Panc1 (cell line): ENCODE results near the gene ATP1A1. TPM values are rescaled to one million over a fixed set of nuclear protein-coding genes. Genes with fewer than 3 reads are reported as not detected.

Source experiments
- ATAC-seq: fragments of 200-7000 bp; cut with Tn5 transposase; 2 replicates; pipeline ENCODE4 v1.9.1; 2020; ENCODE audit warnings: mild to moderate bottlenecking, moderate library complexity
- BruUV-seq: library from RNA; stranded (reverse); fragments of 400-500 nt; replicated peaks from 2 replicates; lab custom pipeline; 2021; lab: Mats Ljungman, UMichigan
- CTCF ChIA-PET: fragments of 300-600 bp; sonication (Branson Sonifier 250); formaldehyde crosslinking; loops from one replicate; lab custom pipeline; 2022; ENCODE audit warnings: antibody characterized with exemption; lab: Charles Lee
- POLR2A ChIA-PET: fragments of 300-600 bp; sonication (Branson Sonifier 250); formaldehyde crosslinking; loops from one replicate; lab custom pipeline; 2022; ENCODE audit warnings: antibody characterized with exemption; lab: Charles Lee
- DNase-seq: peaks from one replicate; pipeline ENCODE4 v3.0.0-alpha.2; 2010; ENCODE audit warnings: low read depth, low spot score
- H3K27ac ChIP-seq: 2 replicates; pipeline ENCODE4 v1.5.1; 2011; ENCODE audit warnings: mild to moderate bottlenecking, low read length, inconsistent platforms
- H3K27me3 ChIP-seq: fragments of 200-500 bp; sonication (Bioruptor generic); 2 replicates; pipeline ENCODE4 v1.6.0; 2014; ENCODE audit warnings: low read length, inconsistent platforms; ENCODE audit not compliant: control insufficient read depth, insufficient read depth
- H3K36me3 ChIP-seq: fragments of 200-500 bp; sonication (Bioruptor generic); 2 replicates; pipeline ENCODE4 v1.5.1; 2014; ENCODE audit warnings: inconsistent platforms, mild to moderate bottlenecking, low read length, moderate library complexity; ENCODE audit not compliant: control insufficient read depth, insufficient read depth
- H3K4me1 ChIP-seq: 2 replicates; pipeline ENCODE4 v1.5.1; 2011; ENCODE audit warnings: inconsistent platforms, mild to moderate bottlenecking, low read length, moderate library complexity; ENCODE audit not compliant: control insufficient read depth, insufficient read depth
- H3K4me3 ChIP-seq, 2 experiments: 2 replicates each; pipeline ENCODE4 v1.5.1; 2011 to 2012; ENCODE audit warnings: low read depth in 2 of 2, low read length in 2 of 2, mild to moderate bottlenecking in 2 of 2, inconsistent platforms in 1 of 2, moderate library complexity in 1 of 2
- H3K9me3 ChIP-seq: fragments of 200-500 bp; sonication (Bioruptor generic); 2 replicates; pipeline ENCODE4 v1.5.1; 2014; ENCODE audit warnings: low read depth, mild to moderate bottlenecking, inconsistent platforms, low read length, moderate library complexity; ENCODE audit not compliant: control insufficient read depth, insufficient read depth
- POLR2AphosphoS5 ChIP-seq: IDR thresholded peaks from 2 replicates; pipeline ENCODE4 v1.6.1; 2012; ENCODE audit warnings: mild to moderate bottlenecking, low read depth, low read length, moderate library complexity
- SIN3A ChIP-seq: IDR thresholded peaks from 2 replicates; pipeline ENCODE4 v1.6.1; 2012; ENCODE audit warnings: low read depth, mild to moderate bottlenecking, low read length, moderate library complexity, borderline replicate concordance; ENCODE audit not compliant: insufficient read depth
- TCF7L2 ChIP-seq: IDR thresholded peaks from 2 replicates; pipeline ENCODE4 v1.6.1; 2011; ENCODE audit warnings: mild to moderate bottlenecking, low read depth, low read length, inconsistent platforms
- in situ Hi-C: cut with HindIII; loops from 2 replicates; pipeline ENCODE4 v1.10.0; 2016; ENCODE audit warnings: low sequenced_read_pairs, low pct_unique_long_range_greater_than_20kb
- intact Hi-C: fragments of 100-400 bp; cut with micrococcal nuclease; formaldehyde crosslinking; loops from one replicate; pipeline ENCODE4 v1.10.0; 2022; ENCODE audit not compliant: unreplicated experiment
- total RNA-seq: library from RNA; stranded (reverse); gene quantifications from one replicate; pipeline ENCODE4 v1.2.1, GENCODE V29; 2021; ENCODE audit not compliant: unreplicated experiment
- TF ChIP-seq, protein P1 (sequence below), 2 experiments: IDR thresholded peaks; 2 replicates each; pipeline ENCODE4 v1.6.1; 2011 to 2012; ENCODE audit warnings: low read depth in 2 of 2, control low read depth in 1 of 2, low read length in 1 of 2, mild to moderate bottlenecking in 1 of 2, moderate library complexity in 1 of 2; ENCODE audit not compliant: insufficient read depth in 1 of 2
- TF ChIP-seq, protein P2 (sequence below): fragments of 450-650 bp; IDR thresholded peaks from 2 replicates; pipeline ENCODE4 v1.5.1; 2017; ENCODE audit warnings: mild to moderate bottlenecking

ATP1A1 gene
- total RNA-seq, 1 experiment from 2014 or later, result 131 TPM

DNA sequence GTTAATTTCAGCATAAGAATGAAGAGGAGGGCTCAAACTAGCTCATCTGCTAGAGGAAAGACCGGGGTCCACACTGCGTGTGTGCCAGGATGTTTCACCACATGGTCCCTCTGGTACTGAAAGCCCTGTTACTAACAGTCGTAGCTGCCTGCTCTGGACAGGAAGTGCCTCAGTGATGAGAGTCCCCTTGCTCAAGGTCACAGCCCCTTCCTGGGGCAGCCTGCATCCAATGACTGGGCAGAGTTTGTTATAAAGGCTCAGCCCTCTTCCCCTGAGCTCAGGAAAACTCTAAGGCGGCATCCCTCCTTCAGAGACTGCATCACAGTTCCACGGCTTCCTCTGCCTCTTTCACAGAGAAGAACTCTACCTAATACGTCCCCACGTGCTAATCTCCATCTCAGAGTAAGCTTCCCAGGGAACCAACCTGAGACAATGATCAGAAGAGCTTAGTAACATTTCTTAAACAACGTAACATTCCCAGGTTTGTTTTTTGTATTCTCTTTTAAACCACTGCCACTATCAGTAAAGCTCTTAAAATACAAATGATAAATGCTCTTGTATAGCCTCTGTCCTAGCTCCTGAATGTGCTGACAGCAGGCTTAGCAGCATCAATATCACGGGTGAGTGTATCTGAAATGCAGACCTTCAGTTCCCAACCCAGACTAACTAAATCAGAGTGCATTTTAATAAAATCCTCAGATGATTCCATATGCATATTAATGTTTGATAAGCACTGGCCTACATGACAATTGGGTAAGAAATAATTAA is 38.0 kb upstream of the ATP1A1 start:
- in situ Hi-C loops, result no loop called here
- BruUV-seq, result no TSS peak
- Histone ChIP-seq H3K9me3 (no peaks in the 10 kb centered on the region), H3K36me3 (no peaks in the 10 kb centered on the region), H3K4me3 (no peak overlapping the region), H3K27ac (no peak overlapping the region), H3K4me1 (no peaks in the 10 kb centered on the region), H3K27me3 (no peaks in the 10 kb centered on the region)
- TF ChIP-seq, protein P1, sequence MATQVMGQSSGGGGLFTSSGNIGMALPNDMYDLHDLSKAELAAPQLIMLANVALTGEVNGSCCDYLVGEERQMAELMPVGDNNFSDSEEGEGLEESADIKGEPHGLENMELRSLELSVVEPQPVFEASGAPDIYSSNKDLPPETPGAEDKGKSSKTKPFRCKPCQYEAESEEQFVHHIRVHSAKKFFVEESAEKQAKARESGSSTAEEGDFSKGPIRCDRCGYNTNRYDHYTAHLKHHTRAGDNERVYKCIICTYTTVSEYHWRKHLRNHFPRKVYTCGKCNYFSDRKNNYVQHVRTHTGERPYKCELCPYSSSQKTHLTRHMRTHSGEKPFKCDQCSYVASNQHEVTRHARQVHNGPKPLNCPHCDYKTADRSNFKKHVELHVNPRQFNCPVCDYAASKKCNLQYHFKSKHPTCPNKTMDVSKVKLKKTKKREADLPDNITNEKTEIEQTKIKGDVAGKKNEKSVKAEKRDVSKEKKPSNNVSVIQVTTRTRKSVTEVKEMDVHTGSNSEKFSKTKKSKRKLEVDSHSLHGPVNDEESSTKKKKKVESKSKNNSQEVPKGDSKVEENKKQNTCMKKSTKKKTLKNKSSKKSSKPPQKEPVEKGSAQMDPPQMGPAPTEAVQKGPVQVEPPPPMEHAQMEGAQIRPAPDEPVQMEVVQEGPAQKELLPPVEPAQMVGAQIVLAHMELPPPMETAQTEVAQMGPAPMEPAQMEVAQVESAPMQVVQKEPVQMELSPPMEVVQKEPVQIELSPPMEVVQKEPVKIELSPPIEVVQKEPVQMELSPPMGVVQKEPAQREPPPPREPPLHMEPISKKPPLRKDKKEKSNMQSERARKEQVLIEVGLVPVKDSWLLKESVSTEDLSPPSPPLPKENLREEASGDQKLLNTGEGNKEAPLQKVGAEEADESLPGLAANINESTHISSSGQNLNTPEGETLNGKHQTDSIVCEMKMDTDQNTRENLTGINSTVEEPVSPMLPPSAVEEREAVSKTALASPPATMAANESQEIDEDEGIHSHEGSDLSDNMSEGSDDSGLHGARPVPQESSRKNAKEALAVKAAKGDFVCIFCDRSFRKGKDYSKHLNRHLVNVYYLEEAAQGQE (IDR thresholded peaks at IDR 0.05; ENCODE audit: insufficient read depth in 1 of 2, low read depth in 2 of 2, low read length in 1 of 2), result no peak
- TF ChIP-seq, protein P2, sequence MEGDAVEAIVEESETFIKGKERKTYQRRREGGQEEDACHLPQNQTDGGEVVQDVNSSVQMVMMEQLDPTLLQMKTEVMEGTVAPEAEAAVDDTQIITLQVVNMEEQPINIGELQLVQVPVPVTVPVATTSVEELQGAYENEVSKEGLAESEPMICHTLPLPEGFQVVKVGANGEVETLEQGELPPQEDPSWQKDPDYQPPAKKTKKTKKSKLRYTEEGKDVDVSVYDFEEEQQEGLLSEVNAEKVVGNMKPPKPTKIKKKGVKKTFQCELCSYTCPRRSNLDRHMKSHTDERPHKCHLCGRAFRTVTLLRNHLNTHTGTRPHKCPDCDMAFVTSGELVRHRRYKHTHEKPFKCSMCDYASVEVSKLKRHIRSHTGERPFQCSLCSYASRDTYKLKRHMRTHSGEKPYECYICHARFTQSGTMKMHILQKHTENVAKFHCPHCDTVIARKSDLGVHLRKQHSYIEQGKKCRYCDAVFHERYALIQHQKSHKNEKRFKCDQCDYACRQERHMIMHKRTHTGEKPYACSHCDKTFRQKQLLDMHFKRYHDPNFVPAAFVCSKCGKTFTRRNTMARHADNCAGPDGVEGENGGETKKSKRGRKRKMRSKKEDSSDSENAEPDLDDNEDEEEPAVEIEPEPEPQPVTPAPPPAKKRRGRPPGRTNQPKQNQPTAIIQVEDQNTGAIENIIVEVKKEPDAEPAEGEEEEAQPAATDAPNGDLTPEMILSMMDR, result no peak
- TF ChIP-seq TCF7L2, result no peak
- no peak for TF ChIP-seq POLR2AphosphoS5
- TF ChIP-seq SIN3A, result no peak
- DNase-seq, result no peak
- intact Hi-C loops, result no loop called here
- ChIA-PET POLR2A (no interaction called here), CTCF (no interaction called here)
- ATAC-seq, result no peak

GRCh38 chr1:116335850-116336624 is 37.0 kb upstream of the ATP1A1 start:
- Histone ChIP-seq H3K4me1 (no peaks in the 10 kb centered on the region), H3K27ac (no peak overlapping the region), H3K4me3 (no peak overlapping the region), H3K27me3 (no peaks in the 10 kb centered on the region), H3K9me3 (no peaks in the 10 kb centered on the region), H3K36me3 (no peaks in the 10 kb centered on the region)
- DNase-seq, result no peak
- in situ Hi-C loops (no loop called here), intact Hi-C loops (no loop called here)
- CTCF ChIA-PET, result no interaction called here
- no peak for ATAC-seq
- BruUV-seq, result no TSS peak
- TF ChIP-seq TCF7L2 (no peak), POLR2AphosphoS5 (no peak), SIN3A (no peak)
- TF ChIP-seq, protein P1 (IDR thresholded peaks at IDR 0.05; ENCODE audit: insufficient read depth in 1 of 2, low read depth in 2 of 2, low read length in 1 of 2), result no peak
- TF ChIP-seq, protein P2, result no peak
- POLR2A ChIA-PET, result no interaction called here
